SK-N-MC (cell line): ENCODE results near the gene SYNJ2.

Source experiments
- EZH2 ChIP-seq: fragments of 200-600 bp; sonication (generic); IDR thresholded peaks from one replicate; pipeline ENCODE4 v1.6.1; 2017; ENCODE audit warnings: antibody characterized with exemption
- FOXP2 ChIP-seq: optimal IDR thresholded peaks from 2 replicates; pipeline ENCODE3; 2011; ENCODE audit warnings: mild to moderate bottlenecking, moderate library complexity; ENCODE audit not compliant: insufficient read depth; ENCODE audit errors: extremely low read length, control extremely low read depth
- POLR2AphosphoS5 ChIP-seq: IDR thresholded peaks from 2 replicates; pipeline ENCODE4 v1.6.1; 2012; ENCODE audit warnings: mild to moderate bottlenecking, low read depth, low read length, borderline replicate concordance

DNA sequence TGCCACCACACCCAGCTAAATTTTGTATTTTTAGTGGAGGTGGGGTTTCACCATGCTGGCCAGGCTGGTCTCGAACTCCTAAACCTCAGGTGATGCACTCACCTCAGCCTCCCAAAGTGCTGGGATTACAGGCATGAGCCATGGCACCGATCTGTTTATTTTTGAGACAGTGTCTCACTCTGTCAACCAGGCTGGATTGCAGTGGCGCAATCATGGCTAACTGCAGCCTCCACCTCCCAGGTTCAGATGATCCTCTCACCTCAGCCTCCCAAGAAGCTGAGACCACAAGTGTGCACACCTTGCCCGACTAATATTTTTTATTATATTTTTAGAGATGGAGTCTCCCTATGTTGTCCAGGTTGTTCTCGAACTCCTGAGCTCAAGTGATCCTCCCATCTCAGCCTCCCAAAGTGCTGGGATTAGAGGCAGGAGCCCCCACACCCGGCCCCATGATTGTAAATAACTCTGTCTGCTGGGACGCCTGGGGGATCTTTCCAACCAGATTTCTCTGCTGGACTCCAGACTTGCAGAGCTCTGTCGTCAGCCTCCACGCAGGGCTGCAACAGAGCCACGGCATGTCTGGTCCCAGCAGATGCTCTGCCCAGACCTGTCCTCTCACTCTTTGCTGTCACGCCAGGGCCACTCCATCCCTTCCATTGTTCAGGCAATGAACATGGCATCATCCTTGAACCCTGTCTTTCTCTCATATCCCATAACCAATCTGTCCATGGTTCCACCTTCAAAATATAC lies 25.3 kb downstream of the SYNJ2 start:
- TF ChIP-seq EZH2, result no peak
- TF ChIP-seq POLR2AphosphoS5, result no peak
- no peak for TF ChIP-seq FOXP2
